ENCODE results near the gene ZDHHC24.

The ZDHHC24 gene

GRCh38 chr11:66497206-66497605, 48.6 kb downstream of the ZDHHC24 start:
- no peak for DNase-seq (ENCODE audit: low read depth, low spot score)

GRCh38 chr11:66495401-66495854, 50.4 kb downstream of the ZDHHC24 start:
- no peak for DNase-seq (ENCODE audit: low read depth, low spot score)

GRCh38 chr11:66494935-66495334, 50.9 kb downstream of the ZDHHC24 start:
- no peak for DNase-seq (ENCODE audit: low read depth, low spot score)

- no peak for DNase-seq (ENCODE audit: low read depth, low spot score)
Observed at GRCh38 chr11:66494458-66494857, 51.4 kb downstream of the ZDHHC24 start.

GRCh38 chr11:66493130-66493529, 52.7 kb downstream of the ZDHHC24 start:
- no peak for DNase-seq (ENCODE audit: low read depth, low spot score)

- DNase-seq (ENCODE audit: low read depth, low spot score) = no peak
Observed at GRCh38 chr11:66492161-66492865, 53.5 kb downstream of the ZDHHC24 start.

GRCh38 chr11:66491315-66491935, 54.4 kb downstream of the ZDHHC24 start:
- no peak for DNase-seq (ENCODE audit: low read depth, low spot score)

- no peak for DNase-seq (ENCODE audit: low read depth, low spot score)
Observed at GRCh38 chr11:66489636-66490035, 56.2 kb downstream of the ZDHHC24 start.

GRCh38 chr11:66488957-66489356, 56.9 kb downstream of the ZDHHC24 start:
- no peak for DNase-seq (ENCODE audit: low read depth, low spot score)

GRCh38 chr11:66484806-66485380, 61.0 kb downstream of the ZDHHC24 start:
- DNase-seq (ENCODE audit: low read depth, low spot score) = no peak

- DNase-seq (ENCODE audit: low read depth, low spot score) = peak; percentile 88
Observed at GRCh38 chr11:66480117-66480938, 65.5 kb downstream of the ZDHHC24 start, which contains the start of gene DPP3. Gene DPP3 (plus strand): TSS chr11:66480434. CDS start chr11:66482201, 1,767 bp downstream.

- DNase-seq (ENCODE audit: low read depth, low spot score) = no peak
Observed at GRCh38 chr11:66479394-66480116, 66.3 kb downstream of the ZDHHC24 start.

GRCh38 chr11:66478729-66479393, 67.0 kb downstream of the ZDHHC24 start:
- DNase-seq (ENCODE audit: low read depth, low spot score) = no peak

GRCh38 chr11:66477263-66478201, 68.3 kb downstream of the ZDHHC24 start:
- no peak for DNase-seq (ENCODE audit: low read depth, low spot score)

- DNase-seq (ENCODE audit: low read depth, low spot score) = no peak
Observed at GRCh38 chr11:66476841-66477251, 69.0 kb downstream of the ZDHHC24 start.

- DNase-seq (ENCODE audit: low read depth, low spot score) = no peak
Observed at GRCh38 chr11:66476173-66476840, 69.5 kb downstream of the ZDHHC24 start.

- DNase-seq (ENCODE audit: low read depth, low spot score) = no peak
Observed at GRCh38 chr11:66475349-66476172, 70.3 kb downstream of the ZDHHC24 start.

Measured in brain pericyte (primary cell).